ENCODE measurements around the gene MYL7.

- TF ChIP-seq CTCF (IDR thresholded peaks at IDR 0.05) (no peak), POLR2A (IDR thresholded peaks at IDR 0.05) (no peak), POLR2AphosphoS5 (IDR thresholded peaks at IDR 0.05) (no peak), EP300 (IDR thresholded peaks at IDR 0.05; ENCODE audit: low read depth) (no peak)
Measured at GRCh38 chr7:44098092-44099068, 42.8 kb downstream of the MYL7 start.
